NCI-H345 treated with DMSO at 0.1 percent for 48 hours (cell line): ENCODE measurements around the gene WNT11.

Source experiments
- DNase-seq: peaks from one replicate; lab custom pipeline; 2025; ENCODE audit not compliant: unreplicated experiment; lab: John Stamatoyannopoulos, UW

Gene WNT11

DNA sequence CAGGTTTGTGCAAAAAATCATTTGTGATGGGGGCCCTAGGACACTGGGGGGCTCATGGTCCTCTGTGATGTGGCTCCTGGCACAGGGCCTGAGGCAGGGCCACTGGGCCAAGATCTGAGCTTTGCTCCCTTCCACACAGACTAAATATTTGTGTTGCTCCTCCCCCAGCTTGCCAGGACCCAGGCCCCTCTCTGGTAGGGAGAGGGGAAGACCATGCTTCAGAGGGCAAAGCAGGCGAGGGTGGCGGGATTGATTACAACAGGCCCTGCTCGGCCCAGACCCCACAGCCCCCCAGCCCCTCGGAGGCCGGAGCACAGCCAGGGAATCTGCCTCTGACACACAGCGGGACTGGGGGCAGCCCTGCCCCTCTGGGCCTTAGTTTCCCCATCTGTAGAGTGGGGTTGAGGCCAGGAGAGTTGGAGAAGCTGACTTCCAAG is 29.0 kb downstream of the WNT11 start:
- DNase-seq: no peak

DNA sequence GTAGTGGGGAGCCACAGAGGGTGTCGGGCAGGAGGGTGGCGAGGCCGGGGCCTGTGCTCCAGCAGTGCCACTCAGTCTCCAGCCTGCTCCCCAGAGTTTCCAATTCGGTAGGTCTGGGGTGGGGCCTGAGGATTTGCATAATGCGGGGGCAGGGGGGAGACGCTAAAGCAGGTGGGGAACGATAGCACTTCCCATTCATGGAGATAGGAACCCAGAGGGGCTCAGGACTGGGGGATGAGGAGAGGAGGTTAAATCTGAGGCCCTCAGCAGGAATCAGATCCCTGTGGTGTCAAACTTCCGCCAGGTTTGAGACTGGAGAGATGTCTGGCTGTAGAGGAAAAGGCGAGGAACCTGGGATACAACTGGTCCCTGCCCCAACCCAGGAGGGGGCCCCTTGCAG is 29.8 kb downstream of the WNT11 start:
- no peak for DNase-seq

DNA sequence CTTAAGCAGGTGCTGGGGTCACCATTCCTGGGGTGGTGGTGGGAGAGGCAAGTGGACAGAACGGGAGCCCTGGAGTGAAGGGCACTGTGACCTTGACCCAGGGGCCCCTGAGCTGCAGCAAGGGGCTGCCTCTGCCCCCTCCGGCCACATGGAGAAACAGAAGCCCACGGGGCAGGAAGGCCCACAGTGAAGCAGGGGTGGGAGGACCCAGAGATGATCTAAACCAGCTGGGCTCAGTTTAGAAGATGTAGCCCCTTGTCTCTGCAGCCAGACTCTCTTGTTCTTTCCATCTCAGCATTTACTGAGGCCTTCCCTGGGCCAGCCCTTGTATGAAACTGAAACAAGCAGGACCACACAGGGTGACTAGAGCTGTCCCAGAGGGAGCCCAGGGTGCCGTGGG is 30.5 kb downstream of the WNT11 start:
- no peak for DNase-seq

DNA sequence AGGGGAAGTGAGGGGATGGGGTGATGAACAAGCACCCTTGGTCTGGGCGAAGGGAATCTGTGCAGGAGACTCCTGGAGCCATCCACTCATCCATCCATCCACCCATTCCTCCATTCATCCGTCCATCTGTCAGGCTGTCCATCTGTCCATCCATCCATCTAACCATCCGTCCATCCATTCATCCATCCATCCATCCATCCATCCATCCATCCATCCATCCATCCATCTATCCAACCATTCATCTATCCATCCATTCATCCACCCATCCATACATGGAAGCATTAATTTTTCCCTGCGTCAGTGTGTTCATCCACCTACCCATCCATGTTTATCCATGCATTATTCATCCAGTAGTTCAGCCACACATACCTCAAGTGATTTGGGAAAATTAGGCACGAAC is 32.0 kb downstream of the WNT11 start:
- DNase-seq: no peak

DNA sequence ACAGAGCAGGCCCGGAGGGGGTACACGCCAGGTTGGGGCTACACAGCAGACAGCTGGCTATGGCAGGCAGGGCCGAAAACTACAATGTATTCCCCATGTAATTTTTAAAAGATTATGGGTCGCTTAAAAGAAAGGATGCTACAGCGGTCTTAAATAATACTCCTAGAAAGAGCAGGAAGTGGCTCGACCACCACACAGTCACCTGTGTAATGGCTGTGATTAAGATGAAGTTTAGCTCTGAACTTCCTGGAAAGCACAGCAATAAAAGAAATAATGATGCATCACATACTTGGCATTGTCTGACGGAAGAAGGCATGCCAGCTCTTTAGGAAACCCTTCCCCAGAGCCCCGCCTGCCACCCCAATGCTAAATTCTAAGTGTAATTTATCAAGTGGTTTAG is 32.6 kb downstream of the WNT11 start:
- no peak for DNase-seq

DNA sequence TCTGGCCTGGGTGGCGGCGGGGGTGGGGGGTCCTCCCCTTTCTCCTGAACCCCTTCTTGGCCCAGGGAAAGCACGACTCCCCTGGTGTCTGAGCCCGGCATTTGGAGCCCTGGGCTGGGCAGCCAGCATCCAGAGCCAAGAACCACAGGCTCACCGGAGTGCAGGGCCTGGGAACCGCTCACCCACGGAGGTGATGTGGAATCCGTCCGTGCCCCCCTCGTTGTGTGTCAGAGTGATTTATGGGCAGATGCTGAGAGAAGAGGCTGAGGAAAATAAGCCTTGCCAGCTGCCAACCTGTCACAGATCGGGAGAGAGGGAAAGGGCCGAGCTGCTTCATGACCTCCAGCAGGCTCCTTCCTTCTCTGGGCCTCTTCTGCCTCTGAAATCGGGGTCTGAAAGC is 33.7 kb downstream of the WNT11 start:
- DNase-seq: no peak

DNA sequence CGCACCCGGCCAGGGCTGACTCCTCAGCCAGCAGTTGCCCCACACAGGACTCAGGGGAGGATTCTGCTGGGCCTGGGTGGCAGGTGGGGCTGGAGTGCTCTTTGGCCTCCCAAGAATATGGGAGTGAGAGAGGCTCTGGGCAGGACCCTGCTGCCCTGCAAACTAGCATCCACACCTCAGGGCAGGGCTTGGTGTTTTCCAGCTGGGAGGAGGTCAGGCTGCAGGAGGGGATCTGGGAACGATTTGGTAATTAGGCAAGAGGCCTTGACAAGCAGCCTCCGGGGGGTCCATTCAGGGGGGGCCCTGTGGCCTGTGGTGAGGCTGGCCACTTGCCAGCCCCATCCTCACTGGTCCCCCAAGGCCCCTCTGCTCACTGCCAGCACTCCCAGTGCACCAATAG is 35.8 kb downstream of the WNT11 start:
- no peak for DNase-seq

DNA sequence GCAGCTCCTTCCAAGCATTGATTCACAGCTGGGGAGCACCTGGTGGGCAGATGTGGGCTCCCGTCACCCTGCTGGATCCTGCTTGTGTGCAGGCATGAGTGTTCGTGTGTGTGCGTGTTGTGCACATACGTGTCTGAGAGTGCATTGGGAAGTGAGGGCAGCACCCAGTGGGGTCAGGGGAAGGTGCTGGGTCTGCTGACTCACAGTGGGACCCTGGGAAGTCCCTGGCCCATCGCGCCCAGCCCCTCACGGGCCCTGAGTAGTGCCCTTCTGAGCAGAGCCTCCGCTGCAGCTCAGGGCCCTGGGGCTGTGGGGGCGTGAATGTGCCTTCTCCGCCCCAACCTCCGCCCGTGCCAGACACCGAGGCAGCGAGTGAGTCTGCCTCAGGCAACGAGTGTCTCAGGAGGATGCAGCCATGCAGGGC is 36.8 kb downstream of the WNT11 start:
- no peak for DNase-seq

DNA sequence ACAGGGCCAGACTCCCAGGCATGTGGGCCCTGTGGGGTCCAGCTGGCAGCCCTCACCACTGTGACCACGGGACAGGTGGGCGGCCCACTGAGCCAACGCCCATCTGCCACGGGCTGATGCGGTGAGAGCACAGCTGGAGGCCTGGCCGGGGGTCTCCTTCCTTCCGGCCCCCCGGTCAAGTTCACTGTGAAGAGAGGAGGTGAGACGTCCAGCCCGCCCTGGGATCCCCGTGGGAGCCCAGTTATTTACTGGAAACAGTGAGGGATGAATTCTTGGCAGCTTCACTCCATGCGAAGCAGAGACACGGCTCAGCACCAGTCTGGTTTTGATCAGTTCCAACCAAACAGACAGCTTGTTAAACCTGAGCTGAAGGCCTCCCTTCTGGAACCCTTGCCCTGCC is 38.7 kb downstream of the WNT11 start:
- no peak for DNase-seq

DNA sequence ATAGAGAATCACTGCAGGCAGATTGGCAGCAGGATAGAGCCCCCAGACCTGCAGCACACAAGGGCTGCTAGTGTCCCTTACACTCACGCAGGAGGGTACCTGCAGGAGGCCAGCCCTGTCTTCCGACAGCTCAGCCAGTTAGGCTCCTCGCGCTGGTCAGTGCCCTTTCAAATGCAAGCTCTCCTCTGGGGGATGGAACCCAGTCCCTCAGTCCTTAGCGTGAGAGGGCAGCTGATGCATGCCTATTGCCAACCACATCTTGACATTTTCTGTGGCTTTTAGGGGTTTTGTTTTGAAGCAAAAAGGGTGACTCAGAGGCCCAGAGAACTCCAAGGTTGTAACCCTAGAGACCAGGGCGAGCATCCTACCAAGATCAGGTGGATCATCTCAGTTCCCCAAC is 40.0 kb downstream of the WNT11 start:
- DNase-seq: no peak

DNA sequence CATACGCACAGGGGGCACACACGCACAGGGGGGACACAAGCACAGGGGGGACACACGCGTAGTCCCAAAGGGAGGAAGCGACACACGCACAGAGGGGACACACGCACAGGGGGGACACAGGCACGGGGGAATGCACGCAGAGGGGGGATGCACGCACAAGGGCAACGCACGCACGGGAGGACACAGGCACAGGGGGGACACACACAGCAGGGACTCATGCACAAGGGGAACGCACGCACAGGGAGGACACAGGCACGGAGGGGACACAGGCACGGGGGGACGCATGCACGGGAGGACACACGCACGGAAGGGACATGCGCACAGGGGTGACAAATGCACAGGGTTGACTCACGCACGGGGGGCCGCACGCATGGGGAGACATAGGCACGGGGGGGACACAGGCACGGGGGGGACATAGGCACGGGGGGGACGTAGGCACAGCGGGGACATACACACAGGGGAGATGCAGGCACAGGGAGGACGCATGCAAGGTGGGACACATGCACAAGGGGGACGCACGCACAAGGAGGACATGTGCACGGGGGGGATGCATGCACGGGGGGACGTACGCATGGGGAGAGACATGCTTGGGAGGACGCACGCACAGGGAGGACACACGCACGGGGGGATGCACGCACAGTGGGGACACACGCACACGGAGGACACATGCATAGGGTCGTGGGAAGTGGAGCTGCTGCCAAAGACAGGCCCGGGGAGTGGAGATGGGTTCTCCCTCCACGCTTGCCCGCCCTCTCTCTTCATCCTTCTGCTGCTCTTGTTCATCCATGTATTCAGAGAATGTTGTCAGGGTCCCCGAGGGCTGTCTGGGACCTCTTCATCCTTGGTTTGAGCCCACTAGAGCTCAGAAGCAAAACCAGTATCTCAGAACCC is 41.2 kb downstream of the WNT11 start:
- no peak for DNase-seq

DNA sequence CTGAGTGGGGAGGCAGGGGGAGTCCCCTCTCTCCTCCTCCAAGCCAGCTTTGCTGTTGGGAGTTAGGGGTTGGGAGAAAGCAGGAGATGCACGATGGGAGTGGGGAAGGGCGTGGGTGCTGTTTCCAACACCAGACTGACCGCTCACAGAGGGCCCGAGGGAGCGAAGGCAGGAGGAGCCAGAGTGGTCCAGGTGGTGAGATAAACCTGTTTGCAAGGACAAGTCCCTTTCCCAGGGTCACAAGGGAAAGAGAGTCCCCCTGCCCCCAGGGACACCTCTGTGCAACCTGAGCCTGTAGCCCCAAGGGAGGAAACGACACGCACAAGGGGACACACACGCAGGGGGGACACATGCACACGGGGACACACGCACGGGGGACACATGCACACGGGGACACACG is 42.2 kb downstream of the WNT11 start:
- no peak for DNase-seq

DNA sequence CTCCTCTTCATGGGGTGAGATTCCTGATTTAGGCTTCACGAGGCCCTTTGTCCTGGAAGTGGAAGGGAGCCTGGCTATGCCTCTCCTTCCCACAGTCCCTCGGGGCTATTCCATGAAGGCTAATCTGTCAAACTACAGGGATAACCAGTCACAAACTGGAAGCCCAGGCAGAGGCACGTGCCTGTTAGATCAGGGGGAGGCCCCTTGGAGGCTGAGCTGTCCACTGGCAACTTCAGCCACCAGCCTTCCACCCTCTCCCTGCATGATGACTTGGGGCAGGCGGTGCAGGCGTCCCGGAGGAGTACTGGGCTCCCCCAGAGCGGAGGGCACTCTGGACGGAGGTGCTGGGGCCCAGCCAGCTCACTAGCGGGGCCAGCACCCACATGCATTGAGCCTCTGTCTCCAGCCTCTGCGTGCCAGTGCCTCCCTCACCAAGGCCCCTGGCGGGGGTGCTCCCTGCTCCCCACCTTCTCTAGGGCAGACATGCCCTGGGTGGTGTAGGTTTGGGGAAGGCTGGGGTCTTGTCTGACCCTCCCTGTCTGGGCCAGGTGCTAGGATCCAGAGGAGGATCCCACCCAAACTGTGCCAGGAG is 42.9 kb downstream of the WNT11 start:
- DNase-seq: no peak

DNA sequence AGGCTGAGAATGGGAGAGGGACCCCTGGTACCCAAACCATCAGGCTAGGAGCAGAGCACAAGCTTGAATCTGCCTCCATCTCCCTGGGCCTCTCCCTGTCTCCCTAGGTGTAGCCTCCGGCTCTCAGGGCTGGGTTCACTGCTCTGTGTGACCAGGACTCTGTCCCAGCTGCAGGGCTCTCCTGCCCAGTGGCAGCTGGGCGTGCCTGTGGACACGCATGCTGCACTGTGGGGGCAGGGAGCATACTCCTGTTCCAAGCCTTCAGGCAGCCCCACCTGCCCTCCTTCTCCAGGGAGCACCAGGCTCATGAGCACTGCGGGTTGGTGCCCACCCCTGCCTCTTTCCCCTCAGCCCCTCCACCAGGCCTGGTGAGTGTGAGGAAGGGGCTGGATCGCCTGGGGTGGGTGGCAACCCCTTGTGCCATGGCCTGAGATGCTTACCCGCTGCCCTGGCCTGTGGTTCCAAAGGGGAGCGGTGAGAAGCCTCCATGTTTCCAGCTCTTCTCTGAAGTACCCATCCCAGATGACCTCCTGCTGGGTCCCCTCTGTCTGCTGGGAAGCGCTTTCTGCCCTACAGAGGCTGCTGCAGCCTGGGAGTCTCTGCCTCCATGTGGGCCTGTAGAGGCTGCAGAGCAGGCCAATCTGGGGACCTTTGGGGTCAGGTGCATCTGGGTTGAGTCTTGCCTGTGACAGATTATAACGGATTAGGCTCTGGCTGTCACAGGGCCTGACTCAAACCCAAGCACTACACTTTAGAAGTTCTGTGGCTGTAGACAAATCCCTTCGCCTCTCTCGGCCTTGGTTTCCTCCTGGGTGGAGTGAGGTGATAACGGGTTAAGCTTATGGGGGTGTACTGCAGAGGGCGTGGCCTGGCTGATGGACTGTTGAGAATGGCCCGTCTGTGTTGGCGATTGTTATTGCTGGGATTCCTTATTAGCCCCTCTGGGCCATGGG is 43.7 kb downstream of the WNT11 start:
- peak; percentile 65 for DNase-seq

DNA sequence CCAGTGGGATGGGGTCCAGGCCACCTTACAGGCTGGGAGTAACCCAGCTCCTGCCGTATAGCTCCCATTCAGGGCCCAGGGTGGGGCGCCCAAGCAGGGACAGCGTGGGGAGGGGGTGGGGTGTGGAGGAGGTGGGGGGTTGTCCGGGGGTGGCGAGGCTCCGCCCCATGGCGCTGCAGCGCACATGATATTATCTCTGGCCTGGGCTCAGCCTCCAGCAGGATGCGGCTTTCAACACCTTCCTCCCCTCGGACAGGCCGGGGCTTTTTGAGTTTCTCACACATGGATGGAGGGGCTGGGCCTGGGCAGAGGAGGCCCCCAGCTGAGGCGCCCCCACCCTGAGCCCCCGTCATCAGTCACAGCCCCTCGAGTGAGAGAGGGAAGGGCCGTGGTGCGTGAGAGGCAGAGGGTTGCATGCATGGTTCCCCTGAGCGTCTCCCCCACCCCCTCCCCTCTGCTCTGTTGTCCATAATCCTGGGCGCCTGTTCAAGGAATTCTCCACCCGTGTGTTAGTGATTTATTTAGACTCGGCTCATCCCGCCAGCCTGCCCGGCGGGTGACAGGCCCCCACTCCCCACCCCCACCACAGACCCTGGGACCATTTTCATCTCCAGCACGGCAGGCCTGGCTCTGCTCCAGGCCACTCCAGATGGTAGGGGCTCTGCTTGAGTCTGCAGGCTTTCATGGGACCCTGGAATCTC is 44.9 kb downstream of the WNT11 start:
- DNase-seq: peak; percentile 29

DNA sequence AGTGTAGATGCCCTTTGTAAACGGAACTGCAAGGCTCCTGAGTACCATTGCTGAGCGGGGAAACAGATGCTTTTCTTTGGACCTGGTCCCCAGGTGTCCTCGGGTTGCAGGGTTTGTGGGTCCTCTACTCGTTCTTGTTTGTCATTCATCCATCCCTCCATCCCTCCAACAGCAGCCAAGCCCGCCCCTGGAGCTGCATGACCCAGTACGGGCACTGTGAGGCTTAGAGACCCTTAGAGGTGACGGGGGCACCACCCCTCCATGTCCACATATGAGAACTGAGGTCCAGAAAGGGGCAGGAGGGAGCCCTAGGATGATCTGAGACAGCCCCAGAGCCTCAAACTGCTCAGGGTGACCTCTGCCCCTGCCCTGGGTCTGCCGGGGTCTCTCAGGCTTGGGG is 45.4 kb downstream of the WNT11 start:
- DNase-seq: no peak

DNA sequence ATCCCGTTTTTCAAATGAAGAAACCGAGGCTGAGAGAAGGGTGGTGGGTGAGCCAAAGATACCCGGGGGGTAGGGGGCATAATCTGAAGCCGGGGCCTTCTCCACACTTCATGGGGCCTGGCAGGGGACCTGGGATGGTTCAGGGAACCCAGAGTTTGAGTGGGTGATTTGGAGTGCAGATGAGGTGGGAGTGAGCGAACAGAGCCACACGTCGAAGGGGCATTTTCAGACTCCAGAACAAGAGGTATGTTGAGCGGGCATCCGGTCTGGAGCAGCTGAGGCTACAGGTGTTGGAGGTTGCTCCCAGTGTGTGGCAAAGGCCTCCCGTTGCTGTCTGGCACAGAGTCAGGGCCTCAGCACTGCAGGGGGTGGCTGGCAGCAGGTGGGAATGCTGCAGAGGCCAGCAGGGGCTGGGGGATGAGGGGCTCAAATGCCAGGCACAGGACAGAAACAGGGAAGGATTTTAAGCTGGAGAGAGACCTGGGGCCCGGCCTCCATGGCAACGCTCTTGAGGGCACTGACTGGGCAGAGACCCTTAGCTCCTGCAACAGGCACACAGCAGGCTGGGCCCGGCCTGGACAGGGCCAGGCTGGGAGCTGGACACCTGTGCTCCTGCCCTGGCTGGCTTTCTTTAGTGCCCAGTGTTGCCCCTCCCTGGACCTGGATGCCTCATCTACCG is 46.2 kb downstream of the WNT11 start:
- peak; percentile 89 for DNase-seq

DNA sequence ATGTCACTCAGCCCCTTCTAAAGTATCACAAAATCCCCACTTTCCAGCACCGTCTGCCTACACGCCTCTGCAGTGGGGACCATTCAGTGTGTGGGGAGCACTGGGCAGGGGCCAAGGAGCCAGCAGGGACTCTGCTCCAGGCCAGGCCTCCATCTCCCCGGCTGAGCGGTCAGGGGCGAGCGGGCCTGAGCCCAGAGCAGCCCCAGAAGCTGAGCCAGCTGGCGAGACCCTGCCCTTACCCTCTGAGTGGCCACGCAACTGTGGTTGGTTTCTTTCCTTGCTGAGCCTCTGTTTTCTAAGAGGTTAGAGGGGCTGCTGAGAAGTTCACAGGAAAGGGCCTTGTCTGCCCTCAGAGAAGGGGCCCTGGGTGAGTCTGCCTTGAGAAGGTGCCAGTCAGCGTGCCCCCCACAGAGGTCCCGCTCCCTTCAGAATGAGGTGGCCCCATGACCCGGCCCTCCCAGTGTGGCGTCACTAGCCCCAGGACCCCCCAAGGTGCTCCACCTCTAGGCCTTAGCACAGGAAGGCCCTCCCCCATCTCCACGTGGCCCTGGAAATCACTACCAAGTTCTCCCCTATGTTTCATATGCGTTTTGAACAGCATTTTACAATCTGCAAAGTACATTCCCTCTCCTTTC is 46.9 kb downstream of the WNT11 start:
- DNase-seq: peak; percentile 62

DNA sequence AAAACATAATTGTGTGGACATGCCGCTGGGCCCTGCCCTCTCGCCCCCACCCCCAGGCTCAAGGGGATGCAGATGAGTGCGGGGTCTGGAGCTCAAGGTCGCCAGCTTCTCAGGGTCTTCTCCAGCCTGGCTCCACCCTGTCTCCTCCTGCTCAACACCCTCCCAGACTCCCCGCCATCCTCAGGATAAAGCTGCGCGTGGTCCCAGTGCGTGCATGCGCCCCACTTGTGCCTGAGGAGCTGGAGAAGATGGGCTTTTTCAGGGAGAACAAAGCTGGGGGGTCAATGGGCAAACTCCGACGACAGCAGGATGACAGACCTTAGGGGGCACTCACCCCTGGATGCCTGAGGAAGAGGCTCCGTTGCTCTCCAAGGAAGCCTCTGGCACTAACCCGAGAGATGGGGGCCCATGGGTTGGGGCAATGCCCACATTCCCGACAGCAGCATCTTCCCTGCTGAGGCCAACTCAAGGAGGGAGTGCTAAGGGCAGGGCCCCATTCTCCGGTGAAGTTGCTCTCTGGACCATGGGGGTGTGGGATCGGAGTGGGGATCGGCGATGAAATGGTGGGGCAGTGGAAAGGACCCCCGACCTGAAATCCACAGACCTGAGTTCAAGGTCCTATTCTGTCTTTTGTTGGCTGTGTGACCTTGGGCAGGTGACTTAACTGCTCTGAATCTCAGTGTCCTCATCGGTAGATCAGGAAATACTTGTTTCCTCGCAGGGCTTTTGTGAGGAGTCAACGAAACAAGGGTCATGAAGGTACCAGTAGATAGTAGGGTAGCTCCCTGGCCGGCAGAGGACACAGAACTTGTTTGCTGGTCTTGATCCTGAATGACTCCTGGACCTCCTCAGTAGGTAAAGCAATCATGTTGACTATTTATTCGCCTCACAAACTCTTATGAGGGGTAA is 47.7 kb downstream of the WNT11 start:
- DNase-seq: no peak
